ENCODE results near the gene KPNA3. TPM values are rescaled to one million over a fixed set of nuclear protein-coding genes. Genes with fewer than 3 reads are reported as not detected.

KPNA3 gene
- total RNA-seq, 1 donor = 46.6 TPM

- H3K4me3 ChIP-seq (ENCODE audit: low read depth, low read length) = no peak overlapping the region
- no peak for DNase-seq (ENCODE audit: low read depth)
- no peak for TF ChIP-seq CTCF (IDR thresholded peaks at IDR 0.05; ENCODE audit: insufficient read depth, low read length)
These were observed 40.9 kb upstream of the KPNA3 start for GRCh38 chr13:49833402-49833801.

DNA sequence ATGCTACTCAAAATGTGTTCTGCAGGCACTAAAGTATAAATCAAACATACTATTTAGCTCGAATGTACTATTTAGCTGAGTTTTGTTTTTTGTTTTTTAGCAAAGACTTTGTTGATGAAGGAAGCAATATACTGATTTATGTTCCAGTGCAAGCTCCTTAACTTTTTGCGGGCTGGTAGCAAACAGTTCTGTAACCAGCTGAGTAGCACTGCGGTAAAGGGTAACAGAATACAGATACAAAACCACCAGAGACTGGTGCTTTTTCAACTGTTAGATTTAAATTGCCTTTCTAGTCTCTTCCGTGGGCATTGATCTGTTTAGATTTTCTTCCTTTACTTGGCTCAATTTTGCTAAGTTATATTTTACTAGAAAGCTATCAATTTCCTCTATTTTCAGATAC, 39.0 kb upstream of the KPNA3 start:
- H3K4me3 ChIP-seq (ENCODE audit: low read depth, low read length) = no peak overlapping the region
- TF ChIP-seq CTCF (IDR thresholded peaks at IDR 0.05; ENCODE audit: insufficient read depth, low read length) = no peak
- no peak for DNase-seq (ENCODE audit: low read depth)

DNA sequence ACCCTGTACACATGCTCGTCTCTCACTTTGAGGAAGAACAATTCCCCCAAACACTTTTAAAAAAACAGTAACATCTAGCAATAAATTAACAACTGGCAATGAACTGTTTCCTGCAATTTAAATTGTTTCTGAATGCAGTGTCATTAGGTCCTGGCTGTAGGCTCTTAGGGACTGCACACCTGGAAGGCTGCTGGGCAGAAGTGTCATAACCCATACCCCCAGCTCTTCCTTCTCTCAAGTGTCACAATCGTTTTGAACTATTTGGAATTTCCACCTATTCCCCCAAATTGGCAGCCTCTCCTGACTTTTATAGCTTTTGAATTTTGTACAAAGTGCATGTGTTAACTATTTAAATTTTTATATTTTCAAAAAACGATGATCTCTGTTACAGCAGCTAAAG, 38.2 kb upstream of the KPNA3 start:
- H3K4me3 ChIP-seq (ENCODE audit: low read depth, low read length) = no peak overlapping the region
- DNase-seq (ENCODE audit: low read depth) = no peak
- no peak for TF ChIP-seq CTCF (IDR thresholded peaks at IDR 0.05; ENCODE audit: insufficient read depth, low read length)

DNA sequence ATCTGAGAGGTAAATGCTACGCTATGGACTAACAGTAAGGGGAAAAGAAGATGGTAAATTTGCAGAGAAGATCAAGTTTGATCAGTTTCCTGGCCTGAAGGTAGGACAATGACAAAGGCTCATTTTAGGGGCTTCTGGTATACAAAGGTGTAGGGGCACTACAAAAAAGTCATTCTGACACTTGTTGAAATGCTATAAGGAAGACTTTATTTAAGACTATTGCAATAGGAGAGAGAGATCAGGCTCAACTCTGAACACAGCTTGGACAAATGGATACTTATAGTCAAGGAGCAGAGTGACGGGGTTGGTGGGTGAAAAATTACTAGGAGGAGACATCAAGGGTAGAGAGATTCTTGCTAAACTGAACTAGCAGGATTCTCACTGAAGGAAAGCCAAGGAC, 37.2 kb upstream of the KPNA3 start:
- no peak for DNase-seq (ENCODE audit: low read depth)
- H3K4me3 ChIP-seq (ENCODE audit: low read depth, low read length) = no peak overlapping the region
- TF ChIP-seq CTCF (IDR thresholded peaks at IDR 0.05; ENCODE audit: insufficient read depth, low read length) = no peak

- H3K4me3 ChIP-seq (ENCODE audit: low read depth, low read length) = no peak overlapping the region
- no peak for DNase-seq (ENCODE audit: low read depth)
- TF ChIP-seq CTCF (IDR thresholded peaks at IDR 0.05; ENCODE audit: insufficient read depth, low read length) = no peak
These were observed 36.0 kb upstream of the KPNA3 start for GRCh38 chr13:49828453-49828852.

DNA sequence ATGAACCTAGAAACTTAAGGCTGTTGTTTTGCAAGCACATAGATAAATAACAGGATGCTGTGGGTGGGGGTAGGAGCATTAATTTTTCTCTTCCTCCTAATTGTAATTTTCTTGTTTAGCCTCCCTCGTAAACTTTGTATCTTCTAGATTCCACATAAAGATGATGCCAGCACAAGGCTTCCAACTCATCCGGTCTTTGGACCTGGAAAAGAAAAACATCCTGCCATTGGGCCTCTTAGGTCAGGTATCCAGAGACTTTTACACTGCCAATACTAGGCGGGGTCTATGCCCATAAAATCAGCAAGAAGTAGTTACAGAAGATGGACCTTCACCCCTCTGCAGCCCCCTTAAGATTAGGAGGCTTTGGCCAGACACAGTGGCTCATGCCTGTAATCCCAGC, 35.4 kb upstream of the KPNA3 start:
- H3K4me3 ChIP-seq (ENCODE audit: low read depth, low read length) = no peak overlapping the region
- no peak for DNase-seq (ENCODE audit: low read depth)
- no peak for TF ChIP-seq CTCF (IDR thresholded peaks at IDR 0.05; ENCODE audit: insufficient read depth, low read length)

DNA sequence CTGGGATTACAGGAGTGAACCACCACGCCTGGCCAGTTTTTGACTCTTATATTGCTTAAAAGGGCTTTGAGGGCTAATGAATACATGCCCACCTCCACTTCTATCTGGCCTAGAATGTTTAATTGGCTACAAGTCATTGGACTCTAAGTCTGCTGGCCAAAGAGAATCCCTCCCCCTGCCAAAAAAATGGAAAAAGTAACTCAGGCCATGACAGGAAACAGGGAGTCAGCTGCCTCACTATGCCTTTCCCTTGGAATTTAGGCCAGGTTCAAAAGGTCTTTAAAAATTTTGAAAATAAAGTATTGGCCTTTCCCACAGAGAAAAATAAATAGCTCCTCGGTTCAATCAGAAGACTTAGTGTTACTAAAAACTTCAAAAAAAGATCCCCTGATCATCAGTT, 34.9 kb upstream of the KPNA3 start:
- no peak for TF ChIP-seq CTCF (IDR thresholded peaks at IDR 0.05; ENCODE audit: insufficient read depth, low read length)
- DNase-seq (ENCODE audit: low read depth) = no peak

More for the DNA sequence above, 34.9 kb upstream of the KPNA3 start:
- no peak overlapping the region for H3K4me3 ChIP-seq (ENCODE audit: low read depth, low read length)

All from fibroblast of the aortic adventitia (primary cell).